OCI-LY3 (cell line): ENCODE data around the gene DMAC2L.

ENCODE experiments used
- H2AFZ ChIP-seq: fragments of 200-600, 300-600 bp; shearing (Covaris generic); 2 replicates; pipeline ENCODE4 v1.6.0; 2014; ENCODE audit warnings: antibody characterized with exemption, low read depth, low read length
- H3K27ac ChIP-seq: fragments of 200-600, 300-600 bp; sonication (generic); 2 replicates; pipeline ENCODE4 v1.5.1; 2014; ENCODE audit warnings: mild to moderate bottlenecking, low read length, moderate library complexity, mixed read lengths
- H3K27me3 ChIP-seq: fragments of 200-600, 300-600 bp; sonication (generic); 2 replicates; pipeline ENCODE4 v1.6.1; 2014; ENCODE audit warnings: low read depth, low read length, mixed read lengths
- H3K36me3 ChIP-seq: fragments of 200-600, 300-600 bp; sonication (generic); replicated peaks from 2 replicates; pipeline ENCODE3; 2014; ENCODE audit warnings: low read depth, low read length, mixed read lengths
- H3K4me1 ChIP-seq: fragments of 300-600, 200-600 bp; sonication (generic); 2 replicates; pipeline ENCODE4 v1.6.1; 2014; ENCODE audit warnings: low read length, mixed read lengths
- H3K4me2 ChIP-seq: fragments of 200-600, 300-600 bp; sonication (generic); 2 replicates; pipeline ENCODE4 v1.6.1; 2014; ENCODE audit warnings: low read length, mixed read lengths
- H3K4me3 ChIP-seq: fragments of 300-600, 200-600 bp; sonication (generic); 2 replicates; pipeline ENCODE4 v1.5.1; 2014; ENCODE audit warnings: antibody characterized with exemption, mild to moderate bottlenecking, low read length, moderate library complexity
- H3K79me2 ChIP-seq: fragments of 300-600, 200-600 bp; shearing (Covaris generic); 2 replicates; pipeline ENCODE4 v1.6.1; 2014; ENCODE audit warnings: mild to moderate bottlenecking, low read length, mixed read lengths
- H3K9ac ChIP-seq: fragments of 300-600, 200-600 bp; shearing (Covaris generic); 2 replicates; pipeline ENCODE4 v1.6.0; 2014; ENCODE audit warnings: mild to moderate bottlenecking, low read length, moderate library complexity
- H3K9me3 ChIP-seq: fragments of 200-600, 300-600 bp; shearing (Covaris generic); 2 replicates; pipeline ENCODE4 v1.6.1; 2014; ENCODE audit warnings: low read length, mixed read lengths; ENCODE audit not compliant: insufficient read depth
- H4K20me1 ChIP-seq: fragments of 200-600, 300-600 bp; sonication (generic); 2 replicates; pipeline ENCODE4 v1.6.1; 2016; ENCODE audit warnings: low read length, mixed read lengths; ENCODE audit not compliant: insufficient read depth
- EZH2phosphoT487 ChIP-seq: fragments of 200-600 bp; shearing (Covaris generic); IDR thresholded peaks from 2 replicates; pipeline ENCODE4 v1.6.1; 2018; ENCODE audit warnings: antibody characterized with exemption, mixed run types, low read depth
- TF ChIP-seq, protein P1 (sequence below): fragments of 200-600, 300-600 bp; sonication (generic); IDR thresholded peaks from 2 replicates; pipeline ENCODE4 v1.5.1; 2014; ENCODE audit warnings: antibody characterized with exemption, low read length, low read depth

DMAC2L gene

DNA sequence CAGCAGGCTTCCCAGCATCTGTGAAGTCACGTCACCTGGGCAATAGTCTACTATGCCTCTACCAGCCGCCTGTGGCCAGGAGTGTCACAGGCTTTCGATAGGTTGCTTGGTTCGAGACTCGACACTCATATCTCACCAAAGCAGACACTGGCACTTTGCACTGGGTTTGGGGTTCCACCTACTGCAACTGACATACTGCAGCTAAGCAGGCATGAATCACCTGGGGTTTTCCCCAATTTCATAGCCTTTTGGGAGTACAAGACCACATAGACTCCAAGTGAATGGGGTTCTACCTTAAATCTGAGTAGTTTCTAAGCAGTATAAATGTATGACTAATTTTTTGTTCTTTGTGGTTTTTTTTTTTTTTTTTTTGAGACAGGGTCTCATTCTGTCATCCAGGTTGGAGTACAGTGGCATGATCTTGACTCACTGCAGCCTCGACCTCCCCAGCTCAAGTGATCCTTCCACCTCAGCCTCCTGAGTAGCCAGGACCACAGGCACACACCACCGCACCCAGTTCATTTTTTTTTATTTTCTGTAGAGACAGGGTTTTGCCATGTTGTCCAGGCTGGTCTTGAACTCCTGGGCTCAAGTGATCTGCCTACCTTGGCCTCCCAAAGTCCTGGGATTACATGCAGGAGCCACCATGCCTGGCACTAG, 32.1 kb downstream of the DMAC2L start:
- Histone ChIP-seq H3K4me1 (peaks cover 28% of the 10 kb centered on the region), H3K9me3 (no peaks in the 10 kb centered on the region), H4K20me1 (no peaks in the 10 kb centered on the region), H3K79me2 (no peaks in the 10 kb centered on the region), H3K4me2 (peak overlapping the region; percentile 85), H3K27ac (no peak overlapping the region), H3K27me3 (no peaks in the 10 kb centered on the region), H3K9ac (no peak overlapping the region), H3K4me3 (peak overlapping the region; percentile 28), H3K36me3 (no peaks in the 10 kb centered on the region), H2AFZ (no peak overlapping the region)
- no peak for TF ChIP-seq EZH2phosphoT487
- TF ChIP-seq, protein P1, sequence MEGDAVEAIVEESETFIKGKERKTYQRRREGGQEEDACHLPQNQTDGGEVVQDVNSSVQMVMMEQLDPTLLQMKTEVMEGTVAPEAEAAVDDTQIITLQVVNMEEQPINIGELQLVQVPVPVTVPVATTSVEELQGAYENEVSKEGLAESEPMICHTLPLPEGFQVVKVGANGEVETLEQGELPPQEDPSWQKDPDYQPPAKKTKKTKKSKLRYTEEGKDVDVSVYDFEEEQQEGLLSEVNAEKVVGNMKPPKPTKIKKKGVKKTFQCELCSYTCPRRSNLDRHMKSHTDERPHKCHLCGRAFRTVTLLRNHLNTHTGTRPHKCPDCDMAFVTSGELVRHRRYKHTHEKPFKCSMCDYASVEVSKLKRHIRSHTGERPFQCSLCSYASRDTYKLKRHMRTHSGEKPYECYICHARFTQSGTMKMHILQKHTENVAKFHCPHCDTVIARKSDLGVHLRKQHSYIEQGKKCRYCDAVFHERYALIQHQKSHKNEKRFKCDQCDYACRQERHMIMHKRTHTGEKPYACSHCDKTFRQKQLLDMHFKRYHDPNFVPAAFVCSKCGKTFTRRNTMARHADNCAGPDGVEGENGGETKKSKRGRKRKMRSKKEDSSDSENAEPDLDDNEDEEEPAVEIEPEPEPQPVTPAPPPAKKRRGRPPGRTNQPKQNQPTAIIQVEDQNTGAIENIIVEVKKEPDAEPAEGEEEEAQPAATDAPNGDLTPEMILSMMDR, result no peak

DNA sequence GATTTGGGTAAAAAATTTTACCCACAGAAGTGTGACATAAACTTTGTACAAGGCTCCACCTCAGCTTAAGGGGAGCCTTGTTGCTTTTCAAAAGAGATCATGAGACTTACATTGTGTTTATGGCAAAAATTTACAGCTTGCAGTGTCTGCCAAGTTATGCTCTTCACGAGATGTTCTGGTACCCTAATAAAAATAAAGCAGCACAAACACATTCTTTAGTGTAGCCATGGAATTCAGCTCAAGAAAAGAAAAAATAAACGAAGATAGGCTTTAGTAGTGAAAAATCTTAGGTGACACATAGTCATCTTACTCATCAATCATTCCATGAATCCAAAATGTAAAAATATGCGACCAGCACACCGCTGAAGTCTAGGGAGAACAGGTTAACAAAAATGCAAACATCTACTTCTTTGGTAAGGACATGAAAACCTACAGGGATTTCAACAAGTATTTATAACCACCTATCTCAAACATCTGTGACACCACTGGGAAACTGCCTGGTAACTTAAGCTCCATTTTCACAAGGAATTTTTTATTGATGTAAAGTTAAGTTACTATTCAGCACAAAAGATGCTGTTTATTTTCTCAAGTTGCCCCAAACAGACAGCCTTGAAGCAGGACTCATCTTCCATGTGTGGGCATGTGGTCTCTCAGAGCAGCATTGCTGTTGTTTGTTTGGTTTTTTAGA, 32.9 kb downstream of the DMAC2L start:
- Histone ChIP-seq H3K27me3 (no peaks in the 10 kb centered on the region), H3K27ac (no peak overlapping the region), H3K4me3 (no peak overlapping the region), H3K4me2 (no peak overlapping the region), H3K9me3 (no peaks in the 10 kb centered on the region), H2AFZ (no peak overlapping the region), H3K9ac (no peak overlapping the region), H3K4me1 (peaks cover 28% of the 10 kb centered on the region), H4K20me1 (no peaks in the 10 kb centered on the region), H3K36me3 (no peaks in the 10 kb centered on the region), H3K79me2 (no peaks in the 10 kb centered on the region)
- TF ChIP-seq, protein P1, result no peak
- TF ChIP-seq EZH2phosphoT487, result no peak

DNA sequence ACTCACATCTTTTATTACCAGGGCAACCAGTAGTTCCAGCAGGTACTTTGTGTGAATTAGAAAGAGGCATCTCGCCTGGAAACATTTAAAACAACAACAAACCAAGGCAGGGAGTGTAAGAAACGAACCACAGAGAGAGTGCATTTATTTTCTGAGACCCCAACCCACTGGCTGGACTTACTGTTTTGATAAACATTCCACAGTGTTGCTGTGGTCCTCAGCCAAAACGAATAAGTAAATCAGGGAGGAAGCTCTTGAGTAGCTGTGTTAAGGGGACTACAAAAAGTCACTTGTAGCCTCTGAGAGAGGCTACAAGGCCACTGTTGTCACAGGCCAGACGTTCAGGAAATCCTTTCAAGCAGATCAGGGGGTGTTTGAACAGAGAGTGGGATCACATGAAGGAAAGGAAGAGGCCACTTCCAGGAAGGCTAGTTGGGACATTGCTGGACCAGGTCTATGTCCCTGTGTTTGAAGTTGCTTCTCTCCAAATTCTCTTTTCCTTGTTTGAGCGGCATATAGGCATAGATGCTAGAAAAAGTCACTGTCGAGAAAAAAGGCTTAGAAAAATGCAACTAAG, 33.8 kb downstream of the DMAC2L start:
- no peaks in the 10 kb centered on the region for H3K36me3 ChIP-seq
- no peak overlapping the region for H3K9ac ChIP-seq
- no peaks in the 10 kb centered on the region for H3K79me2 ChIP-seq
- peaks cover 28% of the 10 kb centered on the region for H3K4me1 ChIP-seq
- TF ChIP-seq EZH2phosphoT487, result no peak
- TF ChIP-seq, protein P1, result no peak
- no peak overlapping the region for H3K4me2 ChIP-seq
- H4K20me1 ChIP-seq, result no peaks in the 10 kb centered on the region
- no peaks in the 10 kb centered on the region for H3K9me3 ChIP-seq
- no peak overlapping the region for H2AFZ ChIP-seq
- H3K4me3 ChIP-seq, result no peak overlapping the region
- no peaks in the 10 kb centered on the region for H3K27me3 ChIP-seq
- H3K27ac ChIP-seq, result no peak overlapping the region

DNA sequence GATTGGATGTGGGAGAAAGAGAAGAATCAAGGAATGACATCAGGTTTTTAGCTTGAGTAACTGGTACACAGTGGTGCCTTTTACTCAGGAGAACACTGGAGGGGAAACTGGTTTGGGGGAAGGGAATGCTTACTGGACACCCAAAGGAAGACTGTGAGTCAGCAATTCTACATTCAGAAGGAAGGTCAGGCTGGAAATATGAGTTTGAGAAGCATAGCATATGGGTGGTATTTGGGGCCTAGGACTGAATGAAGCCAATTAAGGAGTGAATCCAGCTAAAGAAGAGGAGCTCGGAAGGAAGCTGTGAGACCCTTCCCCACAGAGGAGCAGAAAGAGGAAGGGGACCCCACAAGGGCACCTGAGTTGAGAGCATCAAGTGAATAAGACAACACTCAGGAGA, 35.4 kb downstream of the DMAC2L start:
- H3K36me3 ChIP-seq, result no peaks in the 10 kb centered on the region
- TF ChIP-seq, protein P1, result no peak
- no peak for TF ChIP-seq EZH2phosphoT487
- no peak overlapping the region for H2AFZ ChIP-seq
- no peaks in the 10 kb centered on the region for H3K27me3 ChIP-seq
- no peak overlapping the region for H3K27ac ChIP-seq
- H4K20me1 ChIP-seq, result no peaks in the 10 kb centered on the region
- no peak overlapping the region for H3K4me3 ChIP-seq
- H3K79me2 ChIP-seq, result no peaks in the 10 kb centered on the region
- no peak overlapping the region for H3K9ac ChIP-seq
- no peak overlapping the region for H3K4me2 ChIP-seq
- H3K9me3 ChIP-seq, result no peaks in the 10 kb centered on the region
- H3K4me1 ChIP-seq, result peaks cover 23% of the 10 kb centered on the region
